ENCODE results near the gene SYCP1.
"Not testable (repeated sequence)": the region's sequence is repeated elsewhere in the genome, so short reads cannot be mapped to it uniquely, and the experiment has no call there.

The SYCP1 gene

GRCh38 chr1:114854693-114855320 lies at the start of gene SYCP1:
TSS of gene SYCP1 (plus strand) at chr1:114854863. CDS start at chr1:114855465, 602 bp downstream.
- DNase-seq = no peak

- no peak for DNase-seq
These were observed 34.8 kb upstream of the SYCP1 start for GRCh38 chr1:114819869-114820268.

- no peak for DNase-seq
These were observed 34.3 kb upstream of the SYCP1 start for GRCh38 chr1:114820392-114820791.

DNA sequence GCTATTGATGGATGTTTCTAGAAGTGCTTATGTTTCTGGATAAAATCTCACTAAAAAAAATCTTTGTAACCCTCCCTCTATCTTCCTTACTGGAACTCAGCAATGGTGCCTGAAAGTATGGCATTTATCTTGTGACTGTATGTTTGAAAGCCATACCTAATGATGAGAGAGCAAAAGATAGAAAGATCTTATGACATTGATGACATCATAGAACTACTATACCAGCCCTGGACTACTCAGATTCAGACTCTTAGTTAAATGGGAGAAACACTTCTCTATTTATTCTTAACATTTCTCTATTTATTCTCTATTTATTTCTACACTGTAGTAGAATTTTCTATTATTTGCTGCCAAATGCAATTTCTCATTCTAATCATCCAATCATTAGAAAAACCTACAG lies 32.7 kb upstream of the SYCP1 start:
- DNase-seq = no peak

- no peak for DNase-seq
These were observed 26.4 kb upstream of the SYCP1 start for GRCh38 chr1:114828251-114828650.

GRCh38 chr1:114830075-114830474 lies 24.6 kb upstream of the SYCP1 start:
- not testable (repeated sequence) for DNase-seq

GRCh38 chr1:114831276-114831994 lies 23.2 kb upstream of the SYCP1 start:
- DNase-seq = no peak

DNA sequence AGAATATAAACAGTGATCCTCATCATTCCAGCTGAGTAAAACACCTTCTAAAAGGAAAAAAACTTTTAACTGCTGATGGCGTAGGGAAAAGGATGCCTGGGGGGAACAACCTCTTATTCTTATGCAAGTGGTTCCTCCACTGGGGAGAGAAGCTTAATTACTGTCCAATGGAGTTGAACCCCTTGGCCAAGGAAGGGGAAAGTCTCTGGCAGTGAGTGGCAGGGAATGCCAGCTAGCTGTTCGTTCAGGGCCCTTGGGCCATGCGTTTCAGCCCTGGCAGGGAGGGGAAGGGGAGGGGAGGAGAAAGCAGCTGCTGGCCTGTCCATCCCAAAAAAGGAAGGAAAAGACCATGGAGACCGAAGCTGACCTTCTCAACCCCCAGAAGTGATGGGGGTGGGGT lies 22.6 kb upstream of the SYCP1 start:
- no peak for DNase-seq

- no peak for DNase-seq
These were observed 21.2 kb upstream of the SYCP1 start for GRCh38 chr1:114833421-114833820.

DNA sequence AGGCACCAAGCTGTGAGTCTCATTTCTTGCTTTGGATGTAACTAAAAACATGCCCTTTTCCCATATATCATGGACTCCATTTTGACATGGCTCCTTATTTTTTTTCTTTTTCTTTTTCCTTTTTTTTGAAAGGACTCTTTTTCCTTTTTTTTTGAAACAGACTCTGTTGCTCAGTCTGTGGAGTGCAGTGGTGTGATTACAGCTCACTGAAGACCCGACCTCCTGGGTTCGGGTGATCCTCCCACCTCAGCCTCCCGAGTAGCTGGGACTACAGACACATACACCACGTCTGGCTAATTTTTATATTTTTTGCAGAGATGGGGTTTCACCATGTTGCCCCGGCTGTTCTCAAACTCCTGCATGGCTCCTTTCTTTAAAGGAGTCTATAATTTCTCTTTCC lies 10.4 kb upstream of the SYCP1 start:
- no peak for DNase-seq

DNA sequence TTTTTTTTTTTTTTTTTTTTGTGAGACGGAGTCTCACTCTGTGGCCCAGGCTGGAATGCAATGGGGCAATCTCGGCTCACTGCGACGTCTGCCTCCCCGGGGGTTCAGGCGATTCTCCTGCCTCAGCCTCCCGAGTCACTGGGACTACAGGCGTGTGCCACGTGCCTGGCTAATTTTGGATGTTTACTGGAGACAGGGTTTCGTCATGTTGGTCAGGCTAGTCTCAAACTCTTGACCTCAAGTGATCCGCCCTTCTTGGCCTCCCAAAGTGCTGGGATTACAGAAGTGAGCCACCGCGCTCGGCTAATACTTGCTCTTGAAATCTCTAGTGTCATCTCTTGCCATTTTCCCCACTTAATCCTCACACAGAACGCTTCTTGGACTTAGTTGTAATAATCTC lies 1.1 kb upstream of the SYCP1 start:
- no peak for DNase-seq

- no peak for DNase-seq
These were observed 6.7 kb downstream of the SYCP1 start for GRCh38 chr1:114861384-114861783.

DNA sequence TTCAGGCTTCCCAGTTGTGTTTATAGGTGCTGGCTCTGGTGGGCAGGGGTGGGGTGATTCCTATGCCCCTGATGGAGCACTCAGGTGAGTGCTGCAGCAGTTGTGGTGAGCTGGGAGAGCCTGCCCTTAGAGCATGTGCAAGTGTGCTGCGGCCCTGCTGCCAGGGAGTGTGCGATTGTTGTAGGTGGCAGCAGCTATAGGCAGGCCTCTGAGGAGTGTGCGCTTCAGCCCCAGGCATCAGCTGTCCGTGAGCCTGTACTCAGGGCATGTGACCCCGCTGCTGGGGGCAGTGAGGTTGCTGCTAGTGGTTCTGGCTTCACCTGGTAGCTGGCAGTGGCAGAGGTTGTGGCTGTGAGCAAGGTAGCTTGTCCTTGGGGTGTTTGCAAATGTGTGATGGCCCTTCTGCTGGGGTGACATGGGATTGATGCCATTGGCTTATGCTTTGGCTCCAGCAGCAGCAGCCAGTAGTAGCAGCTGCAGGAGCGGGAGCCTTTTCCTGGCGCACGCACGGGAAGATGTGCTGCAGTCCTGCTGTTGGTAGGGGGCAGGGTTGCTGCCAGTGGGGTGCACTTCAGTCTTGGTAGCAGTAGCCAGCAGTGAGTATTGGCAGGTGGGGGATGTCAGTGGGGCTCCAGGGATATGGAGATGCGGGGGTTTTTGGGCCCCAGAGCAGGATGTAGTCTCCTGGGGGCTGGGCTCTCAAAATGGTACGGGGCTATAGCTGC lies 37.7 kb downstream of the SYCP1 start:
- DNase-seq = no peak

- DNase-seq = no peak
These were observed 42.1 kb downstream of the SYCP1 start for GRCh38 chr1:114896795-114897194.

GRCh38 chr1:114901814-114902213 lies 47.2 kb downstream of the SYCP1 start:
- no peak for DNase-seq

GRCh38 chr1:114902343-114902742 lies 47.7 kb downstream of the SYCP1 start:
- no peak for DNase-seq

DNA sequence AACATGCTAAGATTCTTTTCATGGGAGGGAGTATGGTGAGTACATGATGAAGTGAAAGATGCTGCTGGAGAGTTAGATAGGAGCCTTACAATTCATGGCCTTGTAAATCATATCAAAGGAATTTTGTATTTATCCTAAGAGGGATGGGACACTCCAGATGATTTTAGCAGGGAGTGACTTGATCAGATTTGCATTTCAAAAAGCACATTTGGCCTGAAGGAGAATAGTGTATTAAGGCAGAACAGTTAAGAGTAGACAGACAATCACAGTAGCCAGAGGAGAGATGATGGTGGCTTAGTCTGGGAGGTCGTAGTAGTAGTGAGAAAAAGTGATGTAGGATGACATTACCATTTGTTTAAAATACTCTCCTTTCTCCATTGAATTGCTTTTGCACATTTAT lies 48.8 kb downstream of the SYCP1 start:
- no peak for DNase-seq

GRCh38 chr1:114915720-114916119 lies 61.1 kb downstream of the SYCP1 start:
- DNase-seq = not testable (repeated sequence)

DNA sequence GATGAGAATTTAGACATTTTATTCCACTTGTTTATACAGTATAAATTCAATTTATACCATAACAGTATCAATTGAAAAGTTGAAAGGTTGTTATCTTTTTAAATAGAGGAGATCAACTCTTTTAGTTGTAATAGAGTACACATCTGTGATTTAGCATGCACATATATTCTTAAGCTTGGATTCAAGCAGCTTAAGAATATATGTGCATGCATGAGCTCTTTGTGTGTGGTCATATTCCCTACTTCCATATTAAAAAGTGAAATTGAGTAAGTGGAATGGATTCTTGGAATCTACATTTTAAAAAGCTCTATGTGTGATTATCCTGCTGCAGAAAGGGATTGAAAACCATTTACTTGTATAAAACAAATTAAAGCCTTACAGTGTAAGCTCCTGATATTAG lies 71.9 kb downstream of the SYCP1 start:
- DNase-seq = no peak

DNA sequence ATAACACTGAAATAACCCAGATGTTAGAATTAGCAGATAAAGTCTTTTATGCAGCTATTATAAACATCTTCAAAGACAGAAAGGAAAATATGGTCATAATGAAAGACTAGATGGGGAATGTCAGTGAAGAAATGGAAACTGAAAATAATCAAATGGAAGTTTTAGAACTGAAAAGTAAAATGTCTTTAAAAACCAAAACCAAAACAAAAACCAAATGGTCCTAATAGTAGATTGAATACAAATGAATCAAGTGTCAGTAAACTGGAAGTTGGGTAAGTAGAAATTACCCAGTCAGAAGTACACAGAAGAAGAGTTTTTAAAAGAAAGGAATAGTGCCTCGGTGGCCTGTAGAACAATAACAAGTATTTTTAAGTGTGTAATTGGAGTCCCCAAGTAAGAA lies 72.7 kb downstream of the SYCP1 start:
- no peak for DNase-seq

DNA sequence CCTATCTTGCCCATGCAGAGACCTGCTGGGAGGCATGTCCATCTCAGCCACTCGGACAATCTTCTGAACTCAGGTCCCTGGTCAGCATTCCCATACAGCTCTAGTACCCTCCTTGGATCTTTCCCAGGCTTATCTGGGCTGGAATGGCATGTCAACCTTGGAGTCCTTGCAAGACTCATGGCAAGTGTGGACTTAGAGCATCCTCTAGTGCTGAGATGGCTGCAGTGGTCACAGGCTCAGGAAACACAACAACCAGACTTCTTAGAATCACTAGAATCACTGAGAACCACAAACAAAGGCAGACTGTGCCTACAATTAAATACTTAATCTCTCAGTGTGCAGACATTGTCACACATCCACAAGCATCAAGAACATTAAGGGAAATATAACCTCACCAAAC lies 101.9 kb downstream of the SYCP1 start:
- DNase-seq = no peak

- no peak for DNase-seq
These were observed 104.8 kb downstream of the SYCP1 start for GRCh38 chr1:114959423-114959822.

DNA sequence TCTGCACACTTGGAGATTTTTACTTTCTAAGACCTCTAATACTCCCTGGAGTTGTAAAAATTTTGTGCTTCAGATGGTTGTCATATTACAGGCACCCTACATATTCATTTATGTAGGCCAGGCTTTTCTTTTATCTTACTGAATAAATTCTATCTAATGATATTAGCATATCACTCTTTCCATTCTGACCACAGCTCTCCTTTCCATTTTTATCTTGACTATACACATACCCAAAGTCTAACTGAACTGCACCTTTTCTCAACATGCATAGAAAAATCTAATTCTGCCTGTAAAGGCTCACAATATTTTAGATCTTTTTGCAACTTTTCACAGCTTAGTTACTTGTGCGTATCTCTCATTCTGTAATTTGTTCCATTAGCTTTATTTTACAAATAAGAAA lies 122.2 kb downstream of the SYCP1 start:
- no peak for DNase-seq

DNA sequence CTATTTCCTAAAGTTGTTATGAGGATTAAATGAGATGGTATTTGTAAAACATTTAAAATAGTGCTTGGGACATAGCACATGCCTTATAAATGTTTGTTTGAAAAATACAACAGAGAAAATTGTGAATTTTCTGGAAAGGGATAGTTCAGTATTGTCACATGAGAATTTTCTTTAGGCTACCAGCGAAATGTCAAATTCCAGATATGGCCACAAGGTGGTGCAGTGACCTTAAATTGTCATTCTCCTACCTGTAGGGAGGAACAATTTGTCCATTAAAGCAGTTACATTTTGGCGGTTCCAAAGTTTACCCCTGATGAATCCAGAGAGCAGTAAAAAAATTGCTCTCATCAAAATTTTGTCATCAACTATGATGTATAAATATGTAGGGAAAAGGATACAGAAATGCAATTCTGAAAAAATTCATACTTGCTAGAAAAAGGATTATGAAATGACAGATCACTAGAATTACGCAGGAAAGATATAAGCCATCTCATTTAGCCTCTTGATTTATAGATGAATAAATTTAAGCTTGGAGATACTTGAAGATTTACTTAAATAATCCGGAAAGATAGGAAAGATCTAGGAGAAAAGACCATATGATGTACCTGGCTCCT lies 124.7 kb downstream of the SYCP1 start:
- DNase-seq = peak; percentile 60

Measured in femur (tissue), 1 donor.